Erythroblast (primary cell): ENCODE measurements around the gene CHAD.

Experiments used
- GATA1 ChIP-seq: IDR thresholded peaks from 2 replicates; pipeline ENCODE4 v1.6.1; 2011; ENCODE audit warnings: low read depth, mild to moderate bottlenecking, control low read depth, low read length, moderate library complexity
- POLR2A ChIP-seq: IDR thresholded peaks from 2 replicates; pipeline ENCODE4 v1.6.1; 2011; ENCODE audit warnings: mild to moderate bottlenecking, low read length

DNA sequence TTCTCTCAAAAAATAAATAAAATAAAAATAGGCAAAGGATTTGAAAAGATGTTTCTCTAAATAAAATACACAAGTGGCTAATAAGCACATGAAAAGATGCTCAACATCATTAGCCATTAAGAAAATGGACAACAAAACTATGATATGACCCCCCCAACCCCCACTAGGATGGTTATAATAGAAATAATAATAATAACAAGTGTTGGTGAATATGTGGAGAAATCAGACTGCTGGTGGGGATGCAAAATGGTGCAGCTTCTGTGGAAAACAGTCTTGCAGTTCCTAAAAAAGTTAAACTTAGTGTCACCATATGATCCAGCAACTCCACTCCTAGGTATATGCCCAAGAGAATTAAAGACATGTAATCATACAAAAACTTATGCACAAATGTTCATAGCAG is 30.6 kb upstream of the CHAD start:
- TF ChIP-seq POLR2A = no peak
- TF ChIP-seq GATA1 = no peak
